ENCODE measurements around the gene LIPT2.

- TF ChIP-seq CTCF (IDR thresholded peaks at IDR 0.05; ENCODE audit: extremely low read depth in 1 of 2, insufficient read depth in 1 of 2, low read depth in 1 of 2, low read length in 2 of 2), result no peak
- TF ChIP-seq POLR2AphosphoS5 (IDR thresholded peaks at IDR 0.05; ENCODE audit: insufficient read depth, low read depth, low read length), result no peak
Observed at GRCh38 chr11:74464746-74465145, 28.8 kb downstream of the LIPT2 start.
